Activated CD4-positive, alpha-beta T cell treated with anti-CD3 and anti-CD28 coated beads, Interleukin-2, amount 10 ng/mL, durations not matched to agents 7 days and 5 days (primary cell): ENCODE measurements around the gene CRYL1. TPM values are rescaled to one million over a fixed set of nuclear protein-coding genes. Genes with fewer than 3 reads are reported as not detected.

Experiments
- CTCF ChIA-PET: fragments of 350-600 bp; sonication (Branson Sonifier 250); formaldehyde crosslinking; loops from one replicate; lab custom pipeline; 2021; ENCODE audit warnings: antibody characterized with exemption; lab: Charles Lee
- POLR2A ChIA-PET: fragments of 350-600 bp; sonication (Branson Sonifier 250); formaldehyde crosslinking; loops from one replicate; lab custom pipeline; 2021; ENCODE audit warnings: antibody characterized with exemption; lab: Charles Lee
- DNase-seq: peaks from one replicate; pipeline ENCODE4 v3.0.0-alpha.2; 2020
- H3K27ac Mint-ChIP-seq: one replicate; pipeline ENCODE4 v1.8.0; 2021; ENCODE audit warnings: mild to moderate bottlenecking, moderate library complexity, mixed read lengths
- H3K27me3 Mint-ChIP-seq: one replicate; pipeline ENCODE4 v1.8.0; 2021; ENCODE audit warnings: mixed read lengths
- H3K36me3 Mint-ChIP-seq: one replicate; pipeline ENCODE4 v1.8.0; 2021; ENCODE audit warnings: low read depth, mixed read lengths
- H3K4me1 Mint-ChIP-seq: one replicate; pipeline ENCODE4 v1.8.0; 2021; ENCODE audit warnings: mixed read lengths
- H3K4me3 Mint-ChIP-seq: one replicate; pipeline ENCODE4 v1.8.0; 2021; ENCODE audit warnings: mild to moderate bottlenecking, moderate library complexity, mixed read lengths
- H3K9me3 Mint-ChIP-seq: one replicate; pipeline ENCODE4 v1.8.0; 2021; ENCODE audit warnings: mixed read lengths
- total RNA-seq, 2 experiments: library from RNA; stranded (reverse); gene quantifications; one replicate each; pipeline ENCODE4 v1.2.3, GENCODE V29; 2021

Gene CRYL1
- total RNA-seq, 2 experiments from 2014 or later, result 10.5 to 11.7 TPM

- ChIA-PET CTCF (interaction anchor here (0.7 to 1.1 kb wide), 2 partner anchors 14 to 914 kb away, joined by 3 read pairs; no protein-coding TSS in a partner anchor), POLR2A (no interaction called here)
- H3K27ac Mint-ChIP-seq, result no peak overlapping the region
- H3K4me3 Mint-ChIP-seq, result no peak overlapping the region
- no peak for DNase-seq
- peaks cover 2% of the 10 kb centered on the region for H3K36me3 Mint-ChIP-seq
- peaks cover 4% of the 10 kb centered on the region for H3K9me3 Mint-ChIP-seq
- peaks cover 24% of the 10 kb centered on the region for H3K4me1 Mint-ChIP-seq
- no peaks in the 10 kb centered on the region for H3K27me3 Mint-ChIP-seq
Measured at GRCh38 chr13:20460761-20461160, 64.9 kb downstream of the CRYL1 start.

- peaks cover 2% of the 10 kb centered on the region for H3K36me3 Mint-ChIP-seq
- peaks cover 12% of the 10 kb centered on the region for H3K9me3 Mint-ChIP-seq
- no peak overlapping the region for H3K4me3 Mint-ChIP-seq
- DNase-seq, result no peak
- POLR2A ChIA-PET, result no interaction called here
- peaks cover 24% of the 10 kb centered on the region for H3K4me1 Mint-ChIP-seq
- H3K27ac Mint-ChIP-seq, result peak overlapping the region; percentile 0
- CTCF ChIA-PET, result interaction anchor here (0.9 to 1.7 kb wide), 3 partner anchors 18 to 45 kb away, joined by 3 to 5 read pairs (median 3); no protein-coding TSS in a partner anchor
- H3K27me3 Mint-ChIP-seq, result peaks cover 2% of the 10 kb centered on the region
Measured at GRCh38 chr13:20457670-20458069, 68.0 kb downstream of the CRYL1 start.

- H3K27ac Mint-ChIP-seq, result no peak overlapping the region
- H3K9me3 Mint-ChIP-seq, result peaks cover 13% of the 10 kb centered on the region
- ChIA-PET CTCF (interaction anchor here (0.7 to 1.7 kb wide), 4 partner anchors 12 to 30 kb away, joined by 3 to 5 read pairs (median 3); no protein-coding TSS in a partner anchor), POLR2A (no interaction called here)
- H3K36me3 Mint-ChIP-seq, result peaks cover 3% of the 10 kb centered on the region
- peaks cover 24% of the 10 kb centered on the region for H3K4me1 Mint-ChIP-seq
- H3K4me3 Mint-ChIP-seq, result no peak overlapping the region
- H3K27me3 Mint-ChIP-seq, result peaks cover 2% of the 10 kb centered on the region
- DNase-seq, result no peak
Measured at GRCh38 chr13:20456737-20457136, 68.9 kb downstream of the CRYL1 start.

- Mint-ChIP-seq H3K9me3 (peaks cover 34% of the 10 kb centered on the region), H3K27ac (no peak overlapping the region), H3K4me1 (peaks cover 12% of the 10 kb centered on the region), H3K36me3 (peaks cover 21% of the 10 kb centered on the region), H3K27me3 (peaks cover 5% of the 10 kb centered on the region), H3K4me3 (no peak overlapping the region)
- DNase-seq, result no peak
- POLR2A ChIA-PET, result no interaction called here
- CTCF ChIA-PET, result no interaction called here
Measured at GRCh38 chr13:20451397-20451796, 74.3 kb downstream of the CRYL1 start.

GRCh38 chr13:20448470-20448869 is 77.2 kb downstream of the CRYL1 start:
- Mint-ChIP-seq H3K27me3 (peaks cover 3% of the 10 kb centered on the region), H3K27ac (no peak overlapping the region)

GRCh38 chr13:20446900-20447299 is 78.8 kb downstream of the CRYL1 start:
- ChIA-PET CTCF (interaction anchor here (0.8 kb wide), 1 partner anchor 10 kb away, joined by 4 read pairs; no protein-coding TSS in a partner anchor), POLR2A (no interaction called here)

More at GRCh38 chr13:20448470-20448869, 77.2 kb downstream of the CRYL1 start:
- no peak for DNase-seq
- peaks cover 12% of the 10 kb centered on the region for H3K4me1 Mint-ChIP-seq
- no peak overlapping the region for H3K4me3 Mint-ChIP-seq
- CTCF ChIA-PET, result no interaction called here
- H3K36me3 Mint-ChIP-seq, result peaks cover 31% of the 10 kb centered on the region
- H3K9me3 Mint-ChIP-seq, result peaks cover 39% of the 10 kb centered on the region
- POLR2A ChIA-PET, result no interaction called here

GRCh38 chr13:20446405-20446804 is 79.3 kb downstream of the CRYL1 start:
- DNase-seq, result no peak
- H3K27me3 Mint-ChIP-seq, result peaks cover 2% of the 10 kb centered on the region
- H3K36me3 Mint-ChIP-seq, result peaks cover 29% of the 10 kb centered on the region
- ChIA-PET CTCF (no interaction called here), POLR2A (no interaction called here)
- no peak overlapping the region for H3K27ac Mint-ChIP-seq
- peaks cover 10% of the 10 kb centered on the region for H3K4me1 Mint-ChIP-seq
- H3K9me3 Mint-ChIP-seq, result peaks cover 35% of the 10 kb centered on the region
- H3K4me3 Mint-ChIP-seq, result no peak overlapping the region

More at GRCh38 chr13:20446900-20447299, 78.8 kb downstream of the CRYL1 start:
- peaks cover 15% of the 10 kb centered on the region for H3K4me1 Mint-ChIP-seq
- no peak overlapping the region for H3K27ac Mint-ChIP-seq
- H3K9me3 Mint-ChIP-seq, result peaks cover 35% of the 10 kb centered on the region
- no peak for DNase-seq
- H3K27me3 Mint-ChIP-seq, result peaks cover 2% of the 10 kb centered on the region
- peaks cover 29% of the 10 kb centered on the region for H3K36me3 Mint-ChIP-seq
- H3K4me3 Mint-ChIP-seq, result no peak overlapping the region

GRCh38 chr13:20442798-20443381 is 82.8 kb downstream of the CRYL1 start:
- DNase-seq, result no peak
- Mint-ChIP-seq H3K36me3 (peaks cover 20% of the 10 kb centered on the region), H3K9me3 (peaks cover 19% of the 10 kb centered on the region), H3K27me3 (peaks cover 2% of the 10 kb centered on the region), H3K27ac (peak overlapping the region; percentile 9), H3K4me1 (peaks cover 3% of the 10 kb centered on the region), H3K4me3 (no peak overlapping the region)
- POLR2A ChIA-PET, result no interaction called here
- CTCF ChIA-PET, result no interaction called here

GRCh38 chr13:20442375-20442774 is 83.3 kb downstream of the CRYL1 start:
- H3K4me3 Mint-ChIP-seq, result no peak overlapping the region
- ChIA-PET POLR2A (interaction anchor here (0.7 kb wide), 1 partner anchor 86 kb away, joined by 5 read pairs; no protein-coding TSS in a partner anchor), CTCF (no interaction called here)
- peaks cover 17% of the 10 kb centered on the region for H3K36me3 Mint-ChIP-seq
- H3K27ac Mint-ChIP-seq, result peak overlapping the region; percentile 9
- peaks cover 3% of the 10 kb centered on the region for H3K4me1 Mint-ChIP-seq
- no peak for DNase-seq
- H3K9me3 Mint-ChIP-seq, result peaks cover 13% of the 10 kb centered on the region
- peaks cover under 1% of the 10 kb centered on the region for H3K27me3 Mint-ChIP-seq

- Mint-ChIP-seq H3K27ac (no peak overlapping the region), H3K36me3 (peaks cover 17% of the 10 kb centered on the region), H3K9me3 (peaks cover 13% of the 10 kb centered on the region), H3K4me1 (peaks cover 3% of the 10 kb centered on the region), H3K27me3 (no peaks in the 10 kb centered on the region), H3K4me3 (no peak overlapping the region)
- ChIA-PET CTCF (no interaction called here), POLR2A (interaction anchor here (0.7 kb wide), 1 partner anchor 85 kb away, joined by 5 read pairs; no protein-coding TSS in a partner anchor)
- DNase-seq, result no peak
Measured at GRCh38 chr13:20441879-20442278, 83.8 kb downstream of the CRYL1 start.

- ChIA-PET POLR2A (no interaction called here), CTCF (no interaction called here)
- Mint-ChIP-seq H3K9me3 (peaks cover 9% of the 10 kb centered on the region), H3K27ac (no peak overlapping the region), H3K4me3 (no peak overlapping the region), H3K4me1 (peaks cover 3% of the 10 kb centered on the region), H3K36me3 (peaks cover 11% of the 10 kb centered on the region), H3K27me3 (no peaks in the 10 kb centered on the region)
- no peak for DNase-seq
Measured at GRCh38 chr13:20441056-20441455, 84.6 kb downstream of the CRYL1 start.

GRCh38 chr13:20439261-20439660 is 86.4 kb downstream of the CRYL1 start:
- Mint-ChIP-seq H3K4me3 (no peak overlapping the region), H3K4me1 (peaks cover 3% of the 10 kb centered on the region), H3K27ac (no peak overlapping the region), H3K36me3 (peaks cover 6% of the 10 kb centered on the region), H3K27me3 (no peaks in the 10 kb centered on the region), H3K9me3 (peaks cover 4% of the 10 kb centered on the region)
- DNase-seq, result no peak
- ChIA-PET POLR2A (no interaction called here), CTCF (interaction anchor here (0.6 to 0.9 kb wide), 2 partner anchors 12 to 689 kb away, joined by 3 to 4 read pairs; no protein-coding TSS in a partner anchor)

GRCh38 chr13:20438801-20439200 is 86.9 kb downstream of the CRYL1 start:
- H3K4me3 Mint-ChIP-seq, result no peak overlapping the region
- POLR2A ChIA-PET, result no interaction called here
- no peak overlapping the region for H3K27ac Mint-ChIP-seq
- CTCF ChIA-PET, result interaction anchor here (0.9 kb wide), 1 partner anchor 12 kb away, joined by 3 read pairs; no protein-coding TSS in a partner anchor
- peaks cover 5% of the 10 kb centered on the region for H3K36me3 Mint-ChIP-seq
- peaks cover 4% of the 10 kb centered on the region for H3K9me3 Mint-ChIP-seq
- no peak for DNase-seq
- H3K27me3 Mint-ChIP-seq, result no peaks in the 10 kb centered on the region
- peaks cover 3% of the 10 kb centered on the region for H3K4me1 Mint-ChIP-seq
